ENCODE data around the gene LMNTD2. TPM values are rescaled to one million over a fixed set of nuclear protein-coding genes. Genes with fewer than 3 reads are reported as not detected.

Gene LMNTD2
- total and polyA plus RNA-seq, 2 of the 13 experiments (the other 11 are each of a cell fraction or from before 2014, with no cell fraction given), result 1.1 to 3.1 TPM

GRCh38 chr11:518463-519202, 41.9 kb downstream of the LMNTD2 start (continued):
- TF ChIP-seq KDM6A (CRISPR knock-in tag; IDR thresholded peaks at IDR 0.05; ENCODE audit: low read depth) (no peak), MXD4 (CRISPR knock-in tag; IDR thresholded peaks at IDR 0.05) (peak; percentile 65; the same call in 1 of the 2 replicates), GTF2F1 (IDR thresholded peaks at IDR 0.05; ENCODE audit: low read length) (peak; percentile 56; the same call in 1 of the 2 replicates), ZNF569 (CRISPR knock-in tag; IDR thresholded peaks at IDR 0.05; ENCODE audit: borderline replicate concordance) (0 out of 2 replicates have a peak, but pooled peaks have one; percentile 53), DRAP1 (CRISPR knock-in tag; IDR thresholded peaks at IDR 0.05) (no peak), ZNF558 (CRISPR knock-in tag; IDR thresholded peaks at IDR 0.05; ENCODE audit: borderline replicate concordance) (peak; percentile 59; the same call in 1 of the 2 replicates), ZFP37 (CRISPR knock-in tag; IDR thresholded peaks at IDR 0.05; ENCODE audit: borderline replicate concordance) (no peak), SPEN (CRISPR knock-in tag; IDR thresholded peaks at IDR 0.05; ENCODE audit: low read depth) (peak; percentile 62), RAD51 (IDR thresholded peaks at IDR 0.05; ENCODE audit: borderline replicate concordance) (peak; percentile 90), RBFOX2 (IDR thresholded peaks at IDR 0.05; ENCODE audit: low read depth, low read length) (peak; percentile 70), RERE (CRISPR knock-in tag; IDR thresholded peaks at IDR 0.05; ENCODE audit: low read depth) (no peak), MXI1 (IDR thresholded peaks at IDR 0.05; ENCODE audit: borderline replicate concordance, low read depth, low read length) (peak; percentile 81; the same call in 1 of the 3 replicates), HDAC2 (CRISPR knock-in tag; IDR thresholded peaks at IDR 0.05) (peak; percentile 56), ZNF441 (CRISPR knock-in tag; IDR thresholded peaks at IDR 0.05; ENCODE audit: borderline replicate concordance) (peak; percentile 60; the same call in 1 of the 2 replicates), YEATS2 (CRISPR knock-in tag; IDR thresholded peaks at IDR 0.05; ENCODE audit: borderline replicate concordance) (peak; percentile 54; the same call in 1 of the 2 replicates), ISL2 (CRISPR knock-in tag; IDR thresholded peaks at IDR 0.05) (peak; percentile 38; the same call in 1 of the 2 replicates), NKX3-1 (CRISPR knock-in tag; IDR thresholded peaks at IDR 0.05) (no peak), CHCHD3 (CRISPR knock-in tag; IDR thresholded peaks at IDR 0.05) (no peak), DMAP1 (CRISPR knock-in tag; IDR thresholded peaks at IDR 0.05) (no peak), ZNF329 (CRISPR knock-in tag; IDR thresholded peaks at IDR 0.05; ENCODE audit: low read depth) (no peak), ZNF703 (CRISPR knock-in tag; IDR thresholded peaks at IDR 0.05; ENCODE audit: borderline replicate concordance) (no peak), KMT2A (CRISPR knock-in tag; IDR thresholded peaks at IDR 0.05) (no peak; the same call in 1 of the 2 replicates)

All from HepG2 (cell line).